Neural cell (in vitro differentiated cells): ENCODE measurements around the gene HAND1. TPM values are rescaled to one million over a fixed set of nuclear protein-coding genes. Genes with fewer than 3 reads are reported as not detected.

Source experiments
- H2AFZ ChIP-seq: fragments of 200-600, 300-800 bp; sonication (generic), shearing (Covaris generic); 2 replicates; pipeline ENCODE4 v1.6.0; 2014; ENCODE audit warnings: low read depth, mild to moderate bottlenecking, antibody characterized with exemption, low read length, moderate library complexity
- H3F3A ChIP-seq: fragments of 200-600 bp; shearing (Covaris generic); 2 replicates; pipeline ENCODE4 v1.6.1; 2016; ENCODE audit warnings: mild to moderate bottlenecking, moderate library complexity, mixed read lengths, antibody characterized with exemption, low read length; ENCODE audit not compliant: insufficient read depth, poor library complexity, severe bottlenecking
- H3K27ac ChIP-seq: fragments of 200-600, 300-800 bp; sonication (generic), shearing (Covaris generic); 2 replicates; pipeline ENCODE4 v1.5.1; 2014; ENCODE audit warnings: mild to moderate bottlenecking, low read length, moderate library complexity
- H3K27me3 ChIP-seq: fragments of 300-800, 200-600 bp; sonication (generic), shearing (Covaris generic); 2 replicates; pipeline ENCODE4 v1.6.0; 2014; ENCODE audit warnings: mild to moderate bottlenecking, low read depth, low read length, moderate library complexity; ENCODE audit not compliant: insufficient read depth
- H3K36me3 ChIP-seq: fragments of 300-800, 200-600 bp; sonication (generic), shearing (Covaris generic); 2 replicates; pipeline ENCODE4 v1.5.1; 2014; ENCODE audit warnings: mild to moderate bottlenecking, antibody characterized with exemption, low read length, moderate library complexity; ENCODE audit not compliant: insufficient read depth
- H3K4me2 ChIP-seq: fragments of 300-800, 200-600 bp; sonication (generic), shearing (Covaris generic); 2 replicates; pipeline ENCODE4 v1.6.0; 2014; ENCODE audit warnings: mild to moderate bottlenecking, low read length
- H3K4me3 ChIP-seq: fragments of 300-800, 200-600 bp; sonication (generic), shearing (Covaris generic); 2 replicates; pipeline ENCODE4 v1.5.1; 2014; ENCODE audit warnings: mild to moderate bottlenecking, low read length, moderate library complexity
- H3K79me2 ChIP-seq: fragments of 200-600 bp; shearing (Covaris generic); replicated peaks from 2 replicates; pipeline ENCODE4 v1.6.0; 2014; ENCODE audit warnings: mild to moderate bottlenecking, low read length, moderate library complexity; ENCODE audit not compliant: insufficient read depth
- H3K9ac ChIP-seq: fragments of 300-800, 200-600 bp; sonication (generic), shearing (Covaris generic); 2 replicates; pipeline ENCODE4 v1.6.1; 2016; ENCODE audit warnings: mild to moderate bottlenecking, low read length, mixed read lengths
- H3K9me2 ChIP-seq: fragments of 200-600 bp; shearing (Covaris generic); 2 replicates; pipeline ENCODE4 v1.6.1; 2016; ENCODE audit warnings: mild to moderate bottlenecking, low read length, mixed read lengths; ENCODE audit not compliant: insufficient read depth
- H3K9me3 ChIP-seq: fragments of 200-600, 300-800 bp; sonication (generic), shearing (Covaris generic); 2 replicates; pipeline ENCODE4 v1.6.1; 2016; ENCODE audit warnings: mild to moderate bottlenecking, mixed run types, low read length, moderate library complexity, mixed read lengths
- H4K20me1 ChIP-seq: fragments of 200-600 bp; shearing (Covaris generic); 2 replicates; pipeline ENCODE4 v1.6.1; 2016; ENCODE audit warnings: mild to moderate bottlenecking, mixed run types; ENCODE audit not compliant: insufficient read depth
- EP300 ChIP-seq: fragments of 450-650 bp; conservative IDR thresholded peaks from 2 replicates; pipeline ENCODE4 v1.6.1; 2014; ENCODE audit warnings: antibody characterized with exemption, mild to moderate bottlenecking, moderate library complexity; ENCODE audit not compliant: poor library complexity, severe bottlenecking
- EZH2 ChIP-seq: fragments of 200-600, 300-800 bp; shearing (Covaris generic), sonication (generic); IDR thresholded peaks from 2 replicates; pipeline ENCODE4 v1.6.1; 2014; ENCODE audit warnings: antibody characterized with exemption, low read length, borderline replicate concordance, mild to moderate bottlenecking; ENCODE audit not compliant: insufficient read depth, poor library complexity, severe bottlenecking
- MXI1 ChIP-seq: fragments of 450-650 bp; conservative IDR thresholded peaks from 2 replicates; pipeline ENCODE4 v1.6.1; 2014; ENCODE audit warnings: antibody characterized with exemption, mild to moderate bottlenecking; ENCODE audit not compliant: poor library complexity, severe bottlenecking
- POLR2AphosphoS5 ChIP-seq: IDR thresholded peaks from 2 replicates; pipeline ENCODE4 v1.6.1; 2012
- RAD21 ChIP-seq: fragments of 450-650 bp; conservative IDR thresholded peaks from 2 replicates; pipeline ENCODE4 v1.6.1; 2014; ENCODE audit warnings: antibody characterized with exemption, mild to moderate bottlenecking, moderate library complexity
- REST ChIP-seq: IDR thresholded peaks from 2 replicates; pipeline ENCODE4 v1.6.1; 2012; ENCODE audit warnings: borderline replicate concordance
- SMC3 ChIP-seq: fragments of 450-650 bp; conservative IDR thresholded peaks from 2 replicates; pipeline ENCODE4 v1.6.1; 2014; ENCODE audit warnings: antibody characterized with exemption, mild to moderate bottlenecking, moderate library complexity; ENCODE audit not compliant: poor library complexity
- polyA plus RNA-seq: library from polyadenylated mRNA; depleted of rRNA; stranded (reverse); fragments of >200 nt; gene quantifications from 2 replicates; pipeline ENCODE4 v1.2.3, GENCODE V29; 2014
- TF ChIP-seq, protein P1 (sequence below): fragments of 450-650 bp; IDR thresholded peaks from 2 replicates; pipeline ENCODE4 v1.5.1; 2014; ENCODE audit warnings: antibody characterized with exemption, mild to moderate bottlenecking, moderate library complexity; ENCODE audit not compliant: poor library complexity, severe bottlenecking

The HAND1 gene
- polyA plus RNA-seq, 1 donor from 2014 or later: not detected

GRCh38 chr5:154522284-154522683, 44.3 kb upstream of the HAND1 start:
- Histone ChIP-seq H3K27ac (no peak overlapping the region), H3K4me3 (no peak overlapping the region), H3K79me2 (no peaks in the 10 kb centered on the region), H2AFZ (no peak overlapping the region), H4K20me1 (no peaks in the 10 kb centered on the region), H3K4me2 (no peak overlapping the region), H3F3A (no peaks in the 10 kb centered on the region), H3K27me3 (no peaks in the 10 kb centered on the region), H3K9me3 (no peaks in the 10 kb centered on the region), H3K9me2 (no peaks in the 10 kb centered on the region), H3K9ac (no peak overlapping the region), H3K36me3 (no peaks in the 10 kb centered on the region)
- TF ChIP-seq MXI1 (no peak), REST (no peak), RAD21 (no peak), SMC3 (no peak), EZH2 (no peak), EP300 (no peak), POLR2AphosphoS5 (no peak)
- TF ChIP-seq, protein P1, sequence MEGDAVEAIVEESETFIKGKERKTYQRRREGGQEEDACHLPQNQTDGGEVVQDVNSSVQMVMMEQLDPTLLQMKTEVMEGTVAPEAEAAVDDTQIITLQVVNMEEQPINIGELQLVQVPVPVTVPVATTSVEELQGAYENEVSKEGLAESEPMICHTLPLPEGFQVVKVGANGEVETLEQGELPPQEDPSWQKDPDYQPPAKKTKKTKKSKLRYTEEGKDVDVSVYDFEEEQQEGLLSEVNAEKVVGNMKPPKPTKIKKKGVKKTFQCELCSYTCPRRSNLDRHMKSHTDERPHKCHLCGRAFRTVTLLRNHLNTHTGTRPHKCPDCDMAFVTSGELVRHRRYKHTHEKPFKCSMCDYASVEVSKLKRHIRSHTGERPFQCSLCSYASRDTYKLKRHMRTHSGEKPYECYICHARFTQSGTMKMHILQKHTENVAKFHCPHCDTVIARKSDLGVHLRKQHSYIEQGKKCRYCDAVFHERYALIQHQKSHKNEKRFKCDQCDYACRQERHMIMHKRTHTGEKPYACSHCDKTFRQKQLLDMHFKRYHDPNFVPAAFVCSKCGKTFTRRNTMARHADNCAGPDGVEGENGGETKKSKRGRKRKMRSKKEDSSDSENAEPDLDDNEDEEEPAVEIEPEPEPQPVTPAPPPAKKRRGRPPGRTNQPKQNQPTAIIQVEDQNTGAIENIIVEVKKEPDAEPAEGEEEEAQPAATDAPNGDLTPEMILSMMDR: no peak

DNA sequence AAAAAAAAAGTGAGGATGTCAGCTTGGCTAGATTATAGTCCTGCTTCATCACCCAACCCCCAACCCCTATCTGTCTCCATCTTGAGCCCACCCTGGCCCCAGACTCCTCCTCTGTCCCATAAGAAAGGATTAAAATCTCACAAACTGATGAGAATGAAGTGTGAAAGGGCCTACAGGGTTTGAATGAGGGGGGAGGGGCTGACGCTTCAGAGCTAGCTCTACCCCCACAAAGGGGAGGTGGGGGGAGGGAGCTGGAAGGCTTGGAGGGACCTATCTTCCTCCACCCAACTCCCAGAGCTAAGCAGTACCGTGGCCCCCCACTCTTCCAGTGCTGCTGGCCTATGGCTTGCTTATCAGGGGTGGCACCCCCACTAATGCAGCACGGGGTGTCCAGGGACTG, 43.7 kb upstream of the HAND1 start:
- Histone ChIP-seq H3K4me2 (no peak overlapping the region), H2AFZ (no peak overlapping the region), H3K36me3 (no peaks in the 10 kb centered on the region), H4K20me1 (no peaks in the 10 kb centered on the region), H3K4me3 (no peak overlapping the region), H3K79me2 (no peaks in the 10 kb centered on the region), H3F3A (no peaks in the 10 kb centered on the region), H3K27ac (no peak overlapping the region), H3K9me2 (no peaks in the 10 kb centered on the region), H3K9ac (no peak overlapping the region), H3K27me3 (no peaks in the 10 kb centered on the region), H3K9me3 (no peaks in the 10 kb centered on the region)
- TF ChIP-seq EZH2 (no peak), POLR2AphosphoS5 (no peak)

DNA sequence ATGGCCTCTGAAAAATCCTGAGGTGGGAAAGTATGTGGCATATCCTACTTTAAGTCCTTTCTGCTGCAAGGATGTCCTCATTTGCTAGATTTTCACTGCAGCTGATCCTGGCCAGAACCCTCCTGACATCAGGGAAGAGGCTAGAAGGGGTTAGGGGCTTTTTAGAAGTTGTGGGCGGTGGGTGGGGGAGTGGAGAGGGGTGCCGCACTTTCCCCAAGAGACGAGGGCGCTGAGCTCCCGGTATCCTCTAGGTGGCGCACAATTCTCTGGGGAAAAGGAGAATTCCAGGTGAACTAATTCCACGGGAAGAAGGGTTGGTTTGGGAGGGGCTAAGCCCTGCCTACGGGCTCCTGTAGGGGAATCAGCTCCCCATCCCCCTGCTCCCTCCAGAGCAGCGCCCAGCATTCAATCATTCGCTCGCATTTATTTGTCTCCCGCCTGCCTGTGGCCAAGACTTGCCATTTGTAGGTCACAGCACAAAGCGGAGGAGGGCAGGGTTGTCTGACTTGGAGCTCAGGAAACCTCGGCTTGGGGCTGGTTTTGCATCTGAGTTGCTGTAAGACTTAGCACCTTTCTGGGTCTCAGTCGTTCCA, 42.9 kb upstream of the HAND1 start:
- TF ChIP-seq RAD21: no peak
- TF ChIP-seq, protein P1: peak; percentile 58
- no peaks in the 10 kb centered on the region for H3K79me2 ChIP-seq
- no peaks in the 10 kb centered on the region for H3K9me2 ChIP-seq
- no peaks in the 10 kb centered on the region for H3K27me3 ChIP-seq
- no peak overlapping the region for H3K27ac ChIP-seq
- H3K9ac ChIP-seq: no peak overlapping the region
- H3K9me3 ChIP-seq: no peaks in the 10 kb centered on the region
- no peaks in the 10 kb centered on the region for H4K20me1 ChIP-seq
- H3K4me2 ChIP-seq: no peak overlapping the region
- no peaks in the 10 kb centered on the region for H3K36me3 ChIP-seq
- no peak overlapping the region for H3K4me3 ChIP-seq
- H3F3A ChIP-seq: no peaks in the 10 kb centered on the region
- no peak overlapping the region for H2AFZ ChIP-seq
